ENCODE measurements around the gene ZNHIT1.
"Not testable (repeated sequence)": the region's sequence is repeated elsewhere in the genome, so short reads cannot be mapped to it uniquely, and the experiment has no call there.

Gene ZNHIT1

GRCh38 chr7:101243646-101244374, 25.8 kb downstream of the ZNHIT1 start:
- peak in 3 of 6 experiments; percentile 3 to 46 (median 10) for DNase-seq

- peak; percentile 83 to 99 (median 94) for DNase-seq
Observed at GRCh38 chr7:101244375-101245146, 26.6 kb downstream of the ZNHIT1 start, which contains the start of gene FIS1. FIS1 (minus strand) TSS chr7:101245081; CDS start chr7:101245004, 77 bp downstream.

- DNase-seq, result no peak
Observed at GRCh38 chr7:101245147-101245668, 27.2 kb downstream of the ZNHIT1 start.

- DNase-seq, result no peak
Observed at GRCh38 chr7:101248276-101248675, 30.3 kb downstream of the ZNHIT1 start.

GRCh38 chr7:101250324-101250723, 32.4 kb downstream of the ZNHIT1 start:
- no peak for DNase-seq

GRCh38 chr7:101251871-101252659, 34.1 kb downstream of the ZNHIT1 start:
- peak; percentile 94 to 98 (median 96) for DNase-seq

- DNase-seq, result not testable (repeated sequence)
Observed at GRCh38 chr7:101253199-101253598, 35.2 kb downstream of the ZNHIT1 start.

- DNase-seq, result no peak
Observed at GRCh38 chr7:101255796-101256195, 37.8 kb downstream of the ZNHIT1 start.

GRCh38 chr7:101258243-101258731, 40.3 kb downstream of the ZNHIT1 start:
- DNase-seq, result no peak

GRCh38 chr7:101264102-101264706, 46.2 kb downstream of the ZNHIT1 start:
- DNase-seq, result not testable (repeated sequence)

- DNase-seq, result no peak
Observed at GRCh38 chr7:101265622-101266516, 47.9 kb downstream of the ZNHIT1 start.

- DNase-seq, result no peak
Observed at GRCh38 chr7:101269664-101270063, 51.7 kb downstream of the ZNHIT1 start.

GRCh38 chr7:101271021-101271420, 53.1 kb downstream of the ZNHIT1 start:
- no peak for DNase-seq

GRCh38 chr7:101273206-101273605, 55.2 kb downstream of the ZNHIT1 start:
- no peak for DNase-seq
